Osteocyte (in vitro differentiated cells): Measurements from ENCODE around the gene ARHGEF11. TPM values are rescaled to one million over a fixed set of nuclear protein-coding genes. Genes with fewer than 3 reads are reported as not detected.

Experiments used
- DNase-seq: peaks from one replicate; pipeline ENCODE4 v3.0.0; 2021; ENCODE audit warnings: mixed read lengths; ENCODE audit not compliant: unreplicated experiment; ENCODE audit errors: extremely low spot score
- H3K27ac Mint-ChIP-seq: one replicate; pipeline ENCODE4 v1.8.0; 2021; ENCODE audit warnings: mild to moderate bottlenecking, mixed read lengths; ENCODE audit not compliant: unreplicated experiment
- H3K27me3 Mint-ChIP-seq: one replicate; pipeline ENCODE4 v1.8.0; 2021; ENCODE audit warnings: mixed read lengths; ENCODE audit not compliant: unreplicated experiment
- H3K36me3 Mint-ChIP-seq: one replicate; pipeline ENCODE4 v1.8.0; 2021; ENCODE audit warnings: mixed read lengths; ENCODE audit not compliant: unreplicated experiment
- H3K4me1 Mint-ChIP-seq: one replicate; pipeline ENCODE4 v1.8.0; 2021; ENCODE audit warnings: mixed read lengths; ENCODE audit not compliant: unreplicated experiment
- H3K4me3 Mint-ChIP-seq: one replicate; pipeline ENCODE4 v1.8.0; 2021; ENCODE audit warnings: mild to moderate bottlenecking, moderate library complexity, mixed read lengths; ENCODE audit not compliant: unreplicated experiment
- H3K9me3 Mint-ChIP-seq: one replicate; pipeline ENCODE4 v1.8.0; 2021; ENCODE audit warnings: mixed read lengths; ENCODE audit not compliant: unreplicated experiment
- total RNA-seq: library from RNA; stranded (reverse); gene quantifications from 2 replicates; pipeline ENCODE4 v1.2.1, GENCODE V29; 2021
- TF ChIP-seq, protein P1 (sequence below): fragments of 200-600 bp; sonication (generic); IDR thresholded peaks from 2 replicates; pipeline ENCODE4 v1.5.0; 2021; ENCODE audit warnings: antibody characterized with exemption, mild to moderate bottlenecking, moderate library complexity

The ARHGEF11 gene
- total RNA-seq, 1 donor from 2014 or later, result 42.2 TPM

DNA sequence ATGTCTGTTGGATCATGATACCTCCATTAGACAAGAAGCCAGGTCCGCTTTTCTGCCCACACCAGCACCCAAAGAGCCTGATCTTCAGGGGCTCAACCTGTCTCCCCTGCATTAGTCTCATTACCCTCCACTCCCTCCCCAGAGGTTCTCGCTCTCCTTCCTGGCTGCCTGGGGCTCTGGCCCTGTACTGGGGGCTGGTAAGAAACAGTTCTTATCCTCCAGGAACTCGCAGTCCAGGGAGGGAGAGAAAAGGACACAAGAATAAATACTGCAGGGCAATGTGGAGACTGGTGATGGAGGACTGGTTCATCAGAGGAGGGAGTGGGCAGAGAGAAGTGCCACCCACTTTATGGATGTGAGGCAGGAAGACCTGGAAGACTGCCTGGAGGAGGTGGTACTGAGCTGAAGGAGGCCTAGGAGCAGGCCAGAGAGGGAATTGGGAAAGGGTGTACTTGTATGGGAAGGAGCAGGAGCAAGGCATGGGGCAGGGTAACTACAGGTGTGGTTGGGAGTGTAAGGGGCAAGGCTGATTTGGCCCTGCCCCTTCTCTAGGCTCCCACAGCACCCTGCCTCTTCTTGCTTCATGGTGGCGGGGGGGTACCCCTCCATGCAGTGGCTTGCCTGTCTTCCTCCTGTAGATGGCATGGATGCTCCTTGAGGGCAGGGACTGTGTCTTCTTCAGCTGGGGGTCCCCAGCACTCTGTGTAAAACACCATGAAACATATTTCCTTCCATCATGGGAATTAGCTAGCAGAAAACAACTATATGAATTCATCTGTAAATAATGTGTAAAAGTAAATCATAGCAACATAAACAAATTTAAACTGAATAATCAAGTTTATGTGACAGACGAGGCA, 120.2 kb downstream of the ARHGEF11 start:
- H3K4me1 Mint-ChIP-seq, result peaks cover 37% of the 10 kb centered on the region
- no peak for DNase-seq
- no peak overlapping the region for H3K27ac Mint-ChIP-seq
- no peak overlapping the region for H3K4me3 Mint-ChIP-seq
- TF ChIP-seq, protein P1, sequence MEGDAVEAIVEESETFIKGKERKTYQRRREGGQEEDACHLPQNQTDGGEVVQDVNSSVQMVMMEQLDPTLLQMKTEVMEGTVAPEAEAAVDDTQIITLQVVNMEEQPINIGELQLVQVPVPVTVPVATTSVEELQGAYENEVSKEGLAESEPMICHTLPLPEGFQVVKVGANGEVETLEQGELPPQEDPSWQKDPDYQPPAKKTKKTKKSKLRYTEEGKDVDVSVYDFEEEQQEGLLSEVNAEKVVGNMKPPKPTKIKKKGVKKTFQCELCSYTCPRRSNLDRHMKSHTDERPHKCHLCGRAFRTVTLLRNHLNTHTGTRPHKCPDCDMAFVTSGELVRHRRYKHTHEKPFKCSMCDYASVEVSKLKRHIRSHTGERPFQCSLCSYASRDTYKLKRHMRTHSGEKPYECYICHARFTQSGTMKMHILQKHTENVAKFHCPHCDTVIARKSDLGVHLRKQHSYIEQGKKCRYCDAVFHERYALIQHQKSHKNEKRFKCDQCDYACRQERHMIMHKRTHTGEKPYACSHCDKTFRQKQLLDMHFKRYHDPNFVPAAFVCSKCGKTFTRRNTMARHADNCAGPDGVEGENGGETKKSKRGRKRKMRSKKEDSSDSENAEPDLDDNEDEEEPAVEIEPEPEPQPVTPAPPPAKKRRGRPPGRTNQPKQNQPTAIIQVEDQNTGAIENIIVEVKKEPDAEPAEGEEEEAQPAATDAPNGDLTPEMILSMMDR, result no peak
- peaks cover 67% of the 10 kb centered on the region for H3K27me3 Mint-ChIP-seq
- no peaks in the 10 kb centered on the region for H3K9me3 Mint-ChIP-seq
- peaks cover 2% of the 10 kb centered on the region for H3K36me3 Mint-ChIP-seq

DNA sequence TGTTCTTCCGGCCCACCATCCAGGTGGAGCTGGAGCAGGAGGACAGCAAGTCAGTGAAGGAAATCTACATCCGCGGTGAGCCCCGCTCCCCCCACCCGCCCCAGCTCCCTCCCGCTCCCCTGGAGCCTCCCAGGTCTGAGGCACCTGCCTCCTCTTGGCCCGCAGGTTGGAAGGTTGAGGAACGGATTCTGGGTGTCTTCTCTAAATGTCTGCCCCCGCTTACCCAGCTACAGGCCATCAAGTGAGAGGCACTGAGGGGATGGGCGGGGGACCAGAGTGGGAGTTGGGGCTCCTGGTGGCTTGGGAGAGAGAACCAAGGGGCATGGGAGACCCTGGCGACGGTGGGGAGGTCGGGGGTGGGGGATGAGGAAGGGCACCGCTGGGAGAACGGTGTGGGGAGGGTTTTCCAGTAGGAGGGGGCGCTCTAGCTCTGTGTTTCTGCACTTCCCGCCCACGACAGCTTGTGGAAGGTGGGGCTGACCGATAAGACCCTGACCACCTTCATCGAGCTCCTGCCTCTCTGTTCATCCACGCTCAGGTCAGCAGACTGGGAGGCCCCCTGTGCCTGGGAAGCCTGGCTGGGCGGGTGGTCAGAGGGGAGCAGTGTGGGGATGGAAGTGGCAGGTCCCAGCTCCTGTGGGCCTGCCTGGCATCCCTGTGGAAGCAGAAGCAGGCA, 120.9 kb downstream of the ARHGEF11 start:
- Mint-ChIP-seq H3K27ac (no peak overlapping the region), H3K4me3 (no peak overlapping the region), H3K36me3 (peaks cover 2% of the 10 kb centered on the region), H3K9me3 (no peaks in the 10 kb centered on the region), H3K27me3 (peaks cover 63% of the 10 kb centered on the region), H3K4me1 (peaks cover 41% of the 10 kb centered on the region)
- TF ChIP-seq, protein P1, result no peak
- DNase-seq, result no peak

DNA sequence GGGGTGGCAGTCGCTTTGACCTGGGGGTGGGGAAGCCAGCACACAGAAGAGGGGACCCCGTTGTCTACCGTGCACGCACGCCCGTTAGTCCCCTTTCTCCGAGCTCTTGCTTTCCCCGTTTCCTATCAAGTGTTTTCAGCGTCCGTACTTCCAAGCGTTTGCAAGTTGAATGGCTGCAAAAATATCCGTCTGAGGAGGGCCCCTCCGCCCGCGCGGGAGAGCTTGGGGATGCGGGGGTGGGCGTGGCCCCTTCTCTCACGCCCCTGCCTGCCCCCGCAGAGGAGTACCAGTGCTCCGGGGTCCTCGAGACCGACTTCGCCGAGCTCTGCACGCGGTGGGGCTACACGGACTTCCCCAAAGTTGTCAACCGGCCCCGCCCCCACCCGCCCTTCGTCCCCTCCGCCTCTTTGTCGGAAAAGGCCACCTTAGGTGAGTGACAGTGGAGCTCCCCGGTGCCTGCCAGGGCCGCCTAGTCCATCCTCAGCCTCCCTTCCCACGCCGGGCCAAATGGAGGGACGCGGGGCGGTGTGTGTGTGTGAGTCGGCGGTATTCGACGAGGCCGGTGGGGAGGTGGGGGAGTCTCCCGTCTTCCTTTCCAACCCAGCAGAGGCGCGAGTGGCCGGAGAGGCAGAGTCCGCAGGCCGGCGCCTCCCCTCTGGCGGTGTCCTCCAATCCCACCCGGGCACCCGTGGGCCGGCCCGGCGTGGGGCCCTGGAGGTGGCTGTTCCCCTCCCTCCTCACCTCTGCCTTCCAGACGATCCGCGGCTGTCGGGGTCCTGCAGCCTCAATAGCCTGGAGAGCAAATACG, 121.7 kb downstream of the ARHGEF11 start:
- no peak for DNase-seq
- Mint-ChIP-seq H3K27me3 (peaks cover 56% of the 10 kb centered on the region), H3K36me3 (peaks cover 5% of the 10 kb centered on the region), H3K4me3 (no peak overlapping the region), H3K9me3 (no peaks in the 10 kb centered on the region), H3K4me1 (peaks cover 41% of the 10 kb centered on the region), H3K27ac (no peak overlapping the region)
- TF ChIP-seq, protein P1, result no peak

DNA sequence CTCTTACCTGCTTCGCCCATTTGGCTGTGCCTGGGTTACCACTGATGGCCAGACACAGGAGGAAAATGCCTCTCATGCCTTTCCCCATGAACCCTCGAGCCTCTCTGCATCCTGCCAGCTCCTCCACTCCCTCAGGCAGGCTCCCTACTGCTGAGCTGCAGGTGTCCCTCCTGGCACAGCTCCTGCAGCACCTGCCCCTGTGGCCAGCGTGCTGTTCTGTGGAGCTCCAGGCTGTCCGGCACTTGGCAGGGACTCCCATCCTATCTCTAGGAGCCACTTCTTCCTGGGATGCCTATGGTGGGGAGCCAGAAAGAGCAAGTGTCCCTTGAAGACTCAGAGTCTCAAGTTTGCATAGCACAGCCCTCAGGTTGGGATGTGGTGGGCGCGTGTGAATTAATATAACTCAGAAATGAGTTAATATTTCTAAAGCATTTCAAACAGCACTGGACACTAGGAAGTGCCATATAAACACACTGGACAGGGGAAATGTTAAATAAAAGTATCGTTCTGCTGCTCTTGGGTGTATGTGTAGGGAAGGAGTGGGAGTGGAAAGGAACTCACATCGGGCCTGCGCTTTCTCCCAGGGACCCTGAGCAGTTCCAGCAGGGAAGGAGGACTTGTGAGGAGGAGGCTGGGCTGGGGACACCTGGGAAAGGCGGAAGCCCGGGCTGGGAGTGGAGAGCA, 122.4 kb downstream of the ARHGEF11 start:
- Mint-ChIP-seq H3K4me1 (peaks cover 39% of the 10 kb centered on the region), H3K9me3 (no peaks in the 10 kb centered on the region), H3K4me3 (peak overlapping the region; percentile 56), H3K27ac (no peak overlapping the region), H3K36me3 (peaks cover 11% of the 10 kb centered on the region), H3K27me3 (peaks cover 53% of the 10 kb centered on the region)
- DNase-seq, result no peak
- TF ChIP-seq, protein P1, result no peak
